Gastroesophageal sphincter (tissue), 3 donors: ENCODE data around the gene ARHGEF26.

Source experiments
- CTCF ChIP-seq, 4 experiments: fragments of 200-600 bp in 2 of 4; fragments of 450-650 bp in 2 of 4; sonication (generic) in 1 of 4; IDR thresholded peaks; one replicate each; pipeline ENCODE4 v1.5.1; 2017 to 2019; ENCODE audit warnings: antibody characterized with exemption in 4 of 4, mild to moderate bottlenecking in 2 of 4, moderate library complexity in 2 of 4
- EP300 ChIP-seq: sonication (generic); formaldehyde crosslinking; IDR thresholded peaks from one replicate; pipeline ENCODE4 v1.6.1; 2017; ENCODE audit warnings: antibody characterized with exemption, mild to moderate bottlenecking
- POLR2A ChIP-seq, 2 donors: fragments of 450-650 bp; IDR thresholded peaks; one replicate each; pipeline ENCODE4 v1.6.1; 2017; ENCODE audit warnings: antibody characterized with exemption in 2 of 2, mild to moderate bottlenecking in 2 of 2, moderate library complexity in 1 of 2
- POLR2AphosphoS5 ChIP-seq: sonication (generic); formaldehyde crosslinking; IDR thresholded peaks from one replicate; pipeline ENCODE4 v1.6.1; 2017; ENCODE audit warnings: antibody characterized with exemption

GRCh38 chr3:154089421-154090420, 31.5 kb upstream of the ARHGEF26 start:
- TF ChIP-seq CTCF (IDR thresholded peaks at IDR 0.05) (no peak), POLR2A (IDR thresholded peaks at IDR 0.05) (no peak), POLR2AphosphoS5 (no peak), EP300 (no peak)
